ENCODE results near the gene EFCAB9. TPM values are rescaled to one million over a fixed set of nuclear protein-coding genes. Genes with fewer than 3 reads are reported as not detected.
"Not testable (repeated sequence)": the region's sequence is repeated elsewhere in the genome, so short reads cannot be mapped to it uniquely, and the experiment has no call there.

Gene EFCAB9
- total RNA-seq, 1 donor from 2014 or later: not detected

DNA sequence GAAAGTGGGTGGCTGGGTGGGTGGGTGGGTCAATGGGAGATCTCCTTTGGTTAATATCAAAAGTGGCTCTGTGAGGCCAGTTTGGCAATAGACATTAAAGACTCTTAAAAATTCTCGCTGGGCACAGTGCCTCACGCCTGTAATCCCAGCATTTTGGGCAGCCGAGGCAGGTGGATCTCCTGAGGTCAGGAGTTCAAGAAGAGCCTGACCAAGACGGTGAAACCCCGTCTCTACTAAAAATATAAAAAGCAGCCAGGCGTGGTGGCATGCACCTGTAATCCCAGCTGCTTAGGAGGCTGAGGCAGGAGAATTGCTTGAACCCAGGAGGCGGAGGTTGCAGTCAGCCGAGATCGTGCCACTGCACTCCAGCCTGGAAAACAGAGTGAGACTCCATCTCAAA, 38.9 kb upstream of the EFCAB9 start:
- DNase-seq (ENCODE audit: low spot score); H3K4me3 Mint-ChIP-seq (ENCODE audit: low read depth); intact Hi-C loops (cut with micrococcal nuclease); H3K27ac Mint-ChIP-seq; H3K9me3 Mint-ChIP-seq; H3K27me3 Mint-ChIP-seq (ENCODE audit: low read depth): not testable (repeated sequence)
- H3K4me1 Mint-ChIP-seq (ENCODE audit: low read depth): peaks cover 46% of the 10 kb centered on the region
- peaks cover 77% of the 10 kb centered on the region for H3K36me3 Mint-ChIP-seq (ENCODE audit: low read depth)

GRCh38 chr5:172156541-172156994, 37.4 kb upstream of the EFCAB9 start:
- Mint-ChIP-seq H3K4me1 (ENCODE audit: low read depth) (peaks cover 43% of the 10 kb centered on the region), H3K27ac (peak overlapping the region; percentile 39)
- intact Hi-C loops (cut with micrococcal nuclease): no loop called here

GRCh38 chr5:172159016-172159415, 35.0 kb upstream of the EFCAB9 start:
- peaks cover 54% of the 10 kb centered on the region for H3K36me3 Mint-ChIP-seq (ENCODE audit: low read depth)
- no peak overlapping the region for H3K4me3 Mint-ChIP-seq (ENCODE audit: low read depth)
- intact Hi-C loops (cut with micrococcal nuclease): no loop called here
- H3K27ac Mint-ChIP-seq: no peak overlapping the region
- DNase-seq (ENCODE audit: low spot score): no peak
- H3K9me3 Mint-ChIP-seq: no peaks in the 10 kb centered on the region
- H3K4me1 Mint-ChIP-seq (ENCODE audit: low read depth): peaks cover 29% of the 10 kb centered on the region
- no peaks in the 10 kb centered on the region for H3K27me3 Mint-ChIP-seq (ENCODE audit: low read depth)

More at GRCh38 chr5:172156541-172156994, 37.4 kb upstream of the EFCAB9 start:
- H3K27me3 Mint-ChIP-seq (ENCODE audit: low read depth): no peaks in the 10 kb centered on the region
- no peak overlapping the region for H3K4me3 Mint-ChIP-seq (ENCODE audit: low read depth)
- peaks cover 73% of the 10 kb centered on the region for H3K36me3 Mint-ChIP-seq (ENCODE audit: low read depth)
- DNase-seq (ENCODE audit: low spot score): no peak
- H3K9me3 Mint-ChIP-seq: no peaks in the 10 kb centered on the region

DNA sequence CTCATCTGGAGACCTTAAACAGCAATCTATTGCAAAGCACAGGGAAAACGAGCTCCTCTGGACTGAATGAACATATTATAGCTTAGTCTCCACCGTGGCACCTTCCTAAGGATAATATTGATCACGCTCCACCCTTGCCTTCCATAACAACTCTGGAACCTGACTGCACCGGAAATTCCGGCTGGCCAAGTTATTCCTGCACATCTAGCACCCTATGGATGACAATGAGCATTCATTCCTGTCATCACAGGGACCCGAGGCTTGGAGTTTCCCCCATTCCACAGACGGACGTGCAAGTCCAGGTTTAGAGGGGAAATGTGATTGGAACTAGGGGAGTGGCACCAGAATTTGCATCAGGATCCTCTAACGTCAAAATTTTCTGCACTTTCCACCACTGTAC, 33.5 kb upstream of the EFCAB9 start:
- Mint-ChIP-seq H3K4me3 (ENCODE audit: low read depth) (no peak overlapping the region), H3K27ac (no peak overlapping the region), H3K36me3 (ENCODE audit: low read depth) (peaks cover 43% of the 10 kb centered on the region), H3K9me3 (no peaks in the 10 kb centered on the region), H3K4me1 (ENCODE audit: low read depth) (peaks cover 23% of the 10 kb centered on the region), H3K27me3 (ENCODE audit: low read depth) (no peaks in the 10 kb centered on the region)
- intact Hi-C loops (cut with micrococcal nuclease): no loop called here
- no peak for DNase-seq (ENCODE audit: low spot score)

DNA sequence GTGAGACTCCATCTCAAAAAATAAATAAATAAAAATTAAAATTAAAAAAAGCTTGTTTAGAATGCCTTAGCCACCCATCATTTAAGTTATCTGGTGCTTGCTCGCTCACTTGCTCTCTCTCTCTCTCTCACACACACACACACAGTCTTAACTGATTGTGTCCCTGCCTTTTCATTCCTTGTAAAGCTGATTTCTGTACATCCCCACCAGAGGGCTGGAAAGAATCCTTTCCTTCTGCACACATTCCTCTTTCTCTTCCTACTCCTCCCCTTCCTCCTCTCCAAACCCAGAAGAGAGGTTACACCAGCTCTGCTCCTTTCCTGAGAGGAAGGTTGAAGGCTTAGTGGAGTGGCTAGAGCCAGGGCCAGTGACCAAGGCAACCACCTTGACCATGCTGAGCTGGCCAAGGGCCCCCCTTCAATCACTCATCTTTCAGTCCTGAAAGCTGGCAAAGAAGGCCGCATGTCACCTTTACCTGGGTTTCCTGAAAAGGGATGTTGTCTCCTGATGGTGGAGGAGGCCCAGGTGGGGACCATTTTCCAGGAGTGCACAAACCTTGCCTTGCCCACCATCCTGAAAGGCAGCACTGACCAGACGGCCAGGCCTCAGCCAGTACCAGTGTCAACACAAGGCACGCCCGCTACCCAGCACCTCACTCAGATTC, 31.5 kb upstream of the EFCAB9 start:
- Mint-ChIP-seq H3K9me3 (no peaks in the 10 kb centered on the region), H3K36me3 (ENCODE audit: low read depth) (peaks cover 33% of the 10 kb centered on the region), H3K27me3 (ENCODE audit: low read depth) (no peaks in the 10 kb centered on the region), H3K27ac (peak overlapping the region; percentile 29), H3K4me1 (ENCODE audit: low read depth) (peaks cover 24% of the 10 kb centered on the region), H3K4me3 (ENCODE audit: low read depth) (no peak overlapping the region)
- intact Hi-C loops (cut with micrococcal nuclease): no loop called here
- DNase-seq (ENCODE audit: low spot score): no peak

- no peak overlapping the region for H3K27ac Mint-ChIP-seq
- intact Hi-C loops (cut with micrococcal nuclease): no loop called here
- no peak for DNase-seq (ENCODE audit: low spot score)
- H3K27me3 Mint-ChIP-seq (ENCODE audit: low read depth): no peaks in the 10 kb centered on the region
- no peaks in the 10 kb centered on the region for H3K9me3 Mint-ChIP-seq
- peaks cover 24% of the 10 kb centered on the region for H3K4me1 Mint-ChIP-seq (ENCODE audit: low read depth)
- H3K36me3 Mint-ChIP-seq (ENCODE audit: low read depth): peaks cover 34% of the 10 kb centered on the region
- H3K4me3 Mint-ChIP-seq (ENCODE audit: low read depth): no peak overlapping the region
These were observed 31.0 kb upstream of the EFCAB9 start for GRCh38 chr5:172162987-172163343.

DNA sequence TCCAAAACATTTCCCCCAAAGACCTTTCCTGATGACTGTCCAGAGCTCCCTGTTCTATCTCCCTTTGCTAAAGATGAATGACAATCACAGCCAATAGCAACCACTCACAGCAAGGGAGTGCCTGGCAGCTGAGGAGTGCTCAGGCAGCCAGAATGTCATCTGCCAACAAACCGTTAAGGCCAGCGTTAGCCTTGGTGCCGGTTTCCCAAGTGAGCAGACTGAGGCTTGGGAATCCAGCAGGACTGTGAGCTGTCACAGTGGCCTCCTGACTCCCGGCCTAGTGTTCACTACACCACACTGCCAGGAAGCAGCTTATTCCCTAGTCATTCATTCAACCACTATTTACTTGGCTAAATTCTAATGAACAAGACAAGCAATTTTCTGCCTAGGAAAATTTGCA, 30.6 kb upstream of the EFCAB9 start:
- intact Hi-C loops (cut with micrococcal nuclease): no loop called here
- peaks cover 27% of the 10 kb centered on the region for H3K4me1 Mint-ChIP-seq (ENCODE audit: low read depth)

GRCh38 chr5:172164769-172165212, 29.2 kb upstream of the EFCAB9 start:
- no peak overlapping the region for H3K4me3 Mint-ChIP-seq (ENCODE audit: low read depth)

More for the DNA sequence above, 30.6 kb upstream of the EFCAB9 start:
- no peak for DNase-seq (ENCODE audit: low spot score)
- no peaks in the 10 kb centered on the region for H3K9me3 Mint-ChIP-seq
- peaks cover 36% of the 10 kb centered on the region for H3K36me3 Mint-ChIP-seq (ENCODE audit: low read depth)
- no peaks in the 10 kb centered on the region for H3K27me3 Mint-ChIP-seq (ENCODE audit: low read depth)
- H3K27ac Mint-ChIP-seq: no peak overlapping the region
- H3K4me3 Mint-ChIP-seq (ENCODE audit: low read depth): no peak overlapping the region

DNA sequence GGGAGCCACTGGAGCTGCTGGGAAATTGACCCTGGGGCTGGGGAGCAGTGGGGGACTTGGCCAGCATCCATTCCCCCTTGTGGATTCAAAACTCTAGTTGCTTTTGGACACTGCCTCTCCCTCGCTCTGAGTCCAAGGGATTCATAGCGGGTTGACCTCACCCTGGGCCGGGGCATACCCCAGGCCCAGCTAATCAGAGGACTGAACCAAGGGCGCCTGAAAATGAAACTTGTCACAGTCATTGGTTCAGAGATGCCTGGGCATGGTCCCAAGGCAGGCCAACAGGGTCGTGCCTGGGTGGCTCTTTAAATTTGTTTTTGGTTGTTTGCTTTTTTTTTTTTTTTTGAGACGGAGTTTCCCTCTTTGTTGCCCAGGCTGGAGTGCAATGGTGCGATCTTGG, 28.5 kb upstream of the EFCAB9 start:
- Mint-ChIP-seq H3K4me1 (ENCODE audit: low read depth) (peaks cover 39% of the 10 kb centered on the region), H3K27me3 (ENCODE audit: low read depth) (no peaks in the 10 kb centered on the region), H3K4me3 (ENCODE audit: low read depth) (no peak overlapping the region), H3K9me3 (no peaks in the 10 kb centered on the region), H3K36me3 (ENCODE audit: low read depth) (peaks cover 44% of the 10 kb centered on the region), H3K27ac (no peak overlapping the region)
- intact Hi-C loops (cut with micrococcal nuclease): no loop called here
- DNase-seq (ENCODE audit: low spot score): no peak

More at GRCh38 chr5:172164769-172165212, 29.2 kb upstream of the EFCAB9 start:
- H3K9me3 Mint-ChIP-seq: no peaks in the 10 kb centered on the region
- no peak overlapping the region for H3K27ac Mint-ChIP-seq
- intact Hi-C loops (cut with micrococcal nuclease): no loop called here
- no peak for DNase-seq (ENCODE audit: low spot score)
- peaks cover 38% of the 10 kb centered on the region for H3K36me3 Mint-ChIP-seq (ENCODE audit: low read depth)
- H3K27me3 Mint-ChIP-seq (ENCODE audit: low read depth): no peaks in the 10 kb centered on the region
- H3K4me1 Mint-ChIP-seq (ENCODE audit: low read depth): peaks cover 33% of the 10 kb centered on the region

DNA sequence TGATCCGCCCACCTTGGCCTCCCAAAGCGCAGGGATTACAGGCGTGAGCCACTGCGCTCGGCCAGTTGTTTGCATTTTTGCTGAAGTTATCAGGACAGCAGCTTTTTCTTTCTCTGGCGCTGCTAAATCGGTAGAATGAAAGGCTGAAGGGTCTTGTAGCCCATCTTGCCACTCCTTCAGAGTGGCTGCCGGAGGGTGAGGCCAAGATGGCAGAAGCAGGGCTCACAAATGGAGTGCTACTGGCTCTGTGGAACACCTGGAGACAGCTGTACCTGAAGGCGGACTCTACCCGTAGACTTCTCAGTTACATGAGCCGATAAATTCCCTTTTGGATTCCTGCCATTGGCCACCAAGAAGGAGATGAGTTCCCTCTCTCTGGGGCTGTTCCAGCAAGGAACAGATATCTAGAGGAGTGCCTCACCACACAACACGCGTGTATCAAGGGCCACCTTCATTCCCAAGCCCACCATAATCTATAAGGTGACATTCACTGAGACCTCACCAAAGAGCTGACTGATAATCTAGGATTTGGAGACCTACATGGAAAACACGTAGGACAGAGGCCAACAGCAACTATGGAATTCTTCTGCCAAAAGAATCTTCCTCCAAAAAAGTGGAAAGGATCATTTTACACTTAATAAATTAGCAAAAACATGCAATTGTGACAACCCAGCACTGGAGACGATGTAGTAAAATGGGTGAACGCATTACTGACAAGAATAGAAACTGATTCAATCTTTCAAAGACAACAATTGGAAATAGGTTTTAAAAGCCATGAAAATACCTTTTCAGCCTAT, 27.7 kb upstream of the EFCAB9 start:
- no peak for DNase-seq (ENCODE audit: low spot score)
- intact Hi-C loops (cut with micrococcal nuclease): no loop called here
- Mint-ChIP-seq H3K27ac (no peak overlapping the region), H3K36me3 (ENCODE audit: low read depth) (peaks cover 46% of the 10 kb centered on the region), H3K4me3 (ENCODE audit: low read depth) (no peak overlapping the region), H3K4me1 (ENCODE audit: low read depth) (peaks cover 42% of the 10 kb centered on the region), H3K27me3 (ENCODE audit: low read depth) (no peaks in the 10 kb centered on the region), H3K9me3 (no peaks in the 10 kb centered on the region)

GRCh38 chr5:172167895-172168294, 26.1 kb upstream of the EFCAB9 start:
- Mint-ChIP-seq H3K27me3 (ENCODE audit: low read depth) (no peaks in the 10 kb centered on the region), H3K36me3 (ENCODE audit: low read depth) (peaks cover 46% of the 10 kb centered on the region), H3K9me3 (no peaks in the 10 kb centered on the region), H3K27ac (no peak overlapping the region), H3K4me1 (ENCODE audit: low read depth) (peaks cover 40% of the 10 kb centered on the region), H3K4me3 (ENCODE audit: low read depth) (no peak overlapping the region)
- no peak for DNase-seq (ENCODE audit: low spot score)
- intact Hi-C loops (cut with micrococcal nuclease): no loop called here

DNA sequence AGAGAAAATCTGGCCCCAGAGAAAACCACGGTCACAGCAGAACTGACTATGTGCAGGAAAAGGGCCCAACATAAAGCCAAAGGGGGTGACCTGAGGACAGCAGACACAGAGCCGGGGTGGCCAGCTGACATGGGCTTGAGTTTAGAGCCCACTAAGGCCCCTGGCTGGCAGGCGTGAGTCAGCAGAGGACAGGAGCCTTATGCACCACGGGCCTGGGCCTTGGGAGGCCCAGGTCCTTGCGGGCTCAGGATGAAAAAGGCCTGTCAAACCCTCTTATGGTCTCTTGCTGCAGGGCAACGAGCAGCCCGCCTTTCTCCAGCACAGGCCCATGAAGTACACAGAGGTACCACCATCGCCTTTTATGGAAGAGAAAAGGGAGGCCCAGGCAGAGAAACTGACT, 25.7 kb upstream of the EFCAB9 start:
- Mint-ChIP-seq H3K27ac (no peak overlapping the region), H3K4me3 (ENCODE audit: low read depth) (no peak overlapping the region)
- intact Hi-C loops (cut with micrococcal nuclease): no loop called here

GRCh38 chr5:172169216-172169615, 24.8 kb upstream of the EFCAB9 start:
- intact Hi-C loops (cut with micrococcal nuclease): no loop called here
- Mint-ChIP-seq H3K27me3 (ENCODE audit: low read depth) (no peaks in the 10 kb centered on the region), H3K4me3 (ENCODE audit: low read depth) (no peak overlapping the region), H3K4me1 (ENCODE audit: low read depth) (peaks cover 53% of the 10 kb centered on the region), H3K36me3 (ENCODE audit: low read depth) (peaks cover 56% of the 10 kb centered on the region), H3K9me3 (no peaks in the 10 kb centered on the region), H3K27ac (peak overlapping the region; percentile 51)
- no peak for DNase-seq (ENCODE audit: low spot score)

More for the DNA sequence above, 25.7 kb upstream of the EFCAB9 start:
- H3K27me3 Mint-ChIP-seq (ENCODE audit: low read depth): no peaks in the 10 kb centered on the region
- peaks cover 44% of the 10 kb centered on the region for H3K4me1 Mint-ChIP-seq (ENCODE audit: low read depth)
- no peaks in the 10 kb centered on the region for H3K9me3 Mint-ChIP-seq
- peaks cover 47% of the 10 kb centered on the region for H3K36me3 Mint-ChIP-seq (ENCODE audit: low read depth)
- no peak for DNase-seq (ENCODE audit: low spot score)
